ENCODE measurements around the gene EVA1B.

DNA sequence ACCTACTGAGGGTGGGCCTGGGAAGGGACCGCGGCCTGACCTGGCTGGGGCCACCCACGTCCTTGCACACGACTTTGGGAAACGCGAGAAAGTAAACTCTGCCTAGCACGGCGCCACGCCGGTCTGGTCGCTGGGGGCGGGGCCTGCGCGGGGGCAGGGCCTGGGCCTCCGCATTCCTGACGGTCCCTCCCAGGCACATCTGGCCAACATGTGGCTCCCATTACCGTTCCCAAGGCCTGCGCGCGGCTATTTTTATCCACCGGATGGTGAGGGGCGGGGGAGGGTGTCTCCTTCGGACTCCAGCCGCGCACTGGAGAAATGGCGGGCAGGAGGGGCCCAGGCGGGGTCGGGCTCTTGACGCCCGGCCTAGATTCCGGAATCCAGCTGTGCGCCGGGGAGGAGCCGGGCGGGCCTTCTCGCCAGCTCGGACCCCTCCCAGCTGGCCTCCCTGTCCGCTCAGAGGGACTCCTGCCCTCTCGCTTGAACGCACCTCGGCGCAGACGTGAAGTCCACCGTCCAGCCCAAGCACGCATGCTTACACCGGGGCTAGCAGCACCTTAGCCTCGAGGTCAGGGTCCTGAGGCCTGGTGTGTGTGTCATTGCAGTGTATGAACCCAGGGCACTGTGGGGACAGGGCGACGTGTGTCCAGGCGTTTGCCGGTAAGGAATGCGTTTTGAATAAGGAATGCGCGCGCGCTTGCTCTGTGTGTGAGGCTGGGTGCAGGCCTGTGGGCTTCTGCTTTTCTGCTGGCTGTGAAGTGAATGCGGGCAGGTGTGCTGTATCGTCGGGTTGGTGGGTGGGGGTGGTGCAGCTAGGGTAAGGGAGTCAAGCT, 2.1 kb downstream of the EVA1B start:
- TF ChIP-seq POLR2AphosphoS5 (IDR thresholded peaks at IDR 0.05; ENCODE audit: insufficient read depth, low read depth, low read length) (peak; percentile 32), CTCF (IDR thresholded peaks at IDR 0.05; ENCODE audit: extremely low read depth in 1 of 2, insufficient read depth in 1 of 2, low read depth in 1 of 2, low read length in 2 of 2) (no peak), MAX (IDR thresholded peaks at IDR 0.05; ENCODE audit: insufficient read depth, insufficient read length) (no peak), POLR2A (IDR thresholded peaks at IDR 0.05; ENCODE audit: low read depth, low read length) (no peak), MYC (IDR thresholded peaks at IDR 0.05; ENCODE audit: low read depth, low read length) (no peak), FOS (IDR thresholded peaks at IDR 0.05; ENCODE audit: borderline replicate concordance, insufficient read depth, low read length) (no peak), JUN (IDR thresholded peaks at IDR 0.05; ENCODE audit: borderline replicate concordance, insufficient read depth, insufficient read length, low read depth) (no peak)

All from endothelial cell of umbilical vein (primary cell).